Endothelial cell (in vitro differentiated cells): ENCODE data around the gene LRRC34. TPM values are rescaled to one million over a fixed set of nuclear protein-coding genes. Genes with fewer than 3 reads are reported as not detected.

Experiments used
- DNase-seq: peaks from one replicate; pipeline ENCODE4 v3.0.0; 2021; ENCODE audit warnings: low spot score
- H3K27ac Mint-ChIP-seq: one replicate; pipeline ENCODE4 v1.8.0; 2021; ENCODE audit warnings: mixed read lengths, inconsistent platforms; ENCODE audit not compliant: unreplicated experiment
- H3K27me3 Mint-ChIP-seq: one replicate; pipeline ENCODE4 v1.8.0; 2021; ENCODE audit warnings: mild to moderate bottlenecking, moderate library complexity, mixed read lengths, inconsistent platforms; ENCODE audit not compliant: unreplicated experiment
- H3K36me3 Mint-ChIP-seq: one replicate; pipeline ENCODE4 v1.8.0; 2021; ENCODE audit warnings: mild to moderate bottlenecking, low read depth, mixed read lengths, inconsistent platforms; ENCODE audit not compliant: unreplicated experiment
- H3K4me1 Mint-ChIP-seq: one replicate; pipeline ENCODE4 v1.8.0; 2021; ENCODE audit warnings: mild to moderate bottlenecking, mixed read lengths, inconsistent platforms; ENCODE audit not compliant: unreplicated experiment
- H3K4me3 Mint-ChIP-seq: one replicate; pipeline ENCODE4 v1.8.0; 2021; ENCODE audit warnings: mild to moderate bottlenecking, mixed read lengths, inconsistent platforms; ENCODE audit not compliant: unreplicated experiment
- H3K9me3 Mint-ChIP-seq: one replicate; pipeline ENCODE4 v1.8.0; 2021; ENCODE audit warnings: mixed read lengths, inconsistent platforms; ENCODE audit not compliant: unreplicated experiment
- total RNA-seq: library from RNA; stranded (reverse); fragmentation: NEBNext Ultra II Directional; extraction: Animal tissue kit (Norgen Biotek cat#: 25700); gene quantifications from one replicate; pipeline ENCODE4 v1.2.1, GENCODE V29; 2021; ENCODE audit not compliant: unreplicated experiment
- TF ChIP-seq, protein P1 (sequence below): fragments of 200-600 bp; sonication (generic); IDR thresholded peaks from one replicate; pipeline ENCODE4 v1.5.0; 2021; ENCODE audit warnings: antibody characterized with exemption; ENCODE audit not compliant: unreplicated experiment

Gene LRRC34
- total RNA-seq, 1 donor from 2014 or later, result 5.6 TPM

DNA sequence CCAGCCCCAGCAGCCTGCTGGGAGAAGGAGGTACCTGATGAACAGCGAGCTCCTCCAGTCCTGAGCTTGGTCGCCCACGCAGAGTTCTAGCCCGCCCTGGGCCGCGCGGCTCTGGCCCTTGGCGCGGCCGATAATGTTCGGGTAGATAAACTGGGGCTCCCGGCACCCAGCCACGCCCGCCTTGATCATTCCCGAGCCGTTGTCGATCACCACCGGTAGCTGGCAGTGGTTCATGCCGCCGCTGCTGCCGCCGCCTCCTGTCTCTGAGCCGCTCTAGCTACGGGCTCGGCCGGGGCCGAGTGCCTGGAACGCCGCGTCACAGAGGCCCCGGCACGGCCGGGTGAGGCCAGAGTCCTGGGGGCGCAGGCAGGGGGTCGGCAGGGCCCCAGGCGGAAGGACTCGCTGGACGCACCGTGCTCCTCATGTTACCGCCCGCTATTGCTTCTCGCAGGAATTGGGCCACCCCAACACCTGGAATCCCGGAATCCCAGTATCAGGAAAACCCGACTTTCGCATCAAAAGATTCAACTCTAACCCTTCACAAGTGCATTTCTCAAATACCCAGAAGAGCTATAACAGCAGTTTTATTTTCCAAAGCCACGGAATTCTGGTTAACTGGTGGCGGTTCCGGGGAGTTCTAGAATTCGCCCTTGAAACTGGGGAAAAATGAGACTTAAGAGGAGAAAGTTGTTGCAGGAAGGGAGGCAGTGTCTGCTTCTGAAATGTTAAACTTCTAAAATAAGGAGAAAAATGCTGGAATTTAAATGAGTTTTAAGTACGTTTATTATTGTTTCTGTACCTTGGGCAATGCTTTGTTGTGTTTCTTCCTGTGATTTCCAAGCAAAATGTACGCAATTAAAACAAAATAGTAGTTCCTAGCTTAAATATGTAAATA, 43.2 kb downstream of the LRRC34 start, which contains the start of gene ACTRT3:
TSS of gene ACTRT3 (minus strand) at position 275 of the 895 bp plus-strand sequence. CDS start at position 234, 41 bp downstream.
- Mint-ChIP-seq H3K27ac (peak within 1 kb of the TSS; percentile 88), H3K4me1 (peaks cover 18% of the 10 kb centered on the region), H3K36me3 (peaks cover 19% of the 10 kb centered on the region)

DNA sequence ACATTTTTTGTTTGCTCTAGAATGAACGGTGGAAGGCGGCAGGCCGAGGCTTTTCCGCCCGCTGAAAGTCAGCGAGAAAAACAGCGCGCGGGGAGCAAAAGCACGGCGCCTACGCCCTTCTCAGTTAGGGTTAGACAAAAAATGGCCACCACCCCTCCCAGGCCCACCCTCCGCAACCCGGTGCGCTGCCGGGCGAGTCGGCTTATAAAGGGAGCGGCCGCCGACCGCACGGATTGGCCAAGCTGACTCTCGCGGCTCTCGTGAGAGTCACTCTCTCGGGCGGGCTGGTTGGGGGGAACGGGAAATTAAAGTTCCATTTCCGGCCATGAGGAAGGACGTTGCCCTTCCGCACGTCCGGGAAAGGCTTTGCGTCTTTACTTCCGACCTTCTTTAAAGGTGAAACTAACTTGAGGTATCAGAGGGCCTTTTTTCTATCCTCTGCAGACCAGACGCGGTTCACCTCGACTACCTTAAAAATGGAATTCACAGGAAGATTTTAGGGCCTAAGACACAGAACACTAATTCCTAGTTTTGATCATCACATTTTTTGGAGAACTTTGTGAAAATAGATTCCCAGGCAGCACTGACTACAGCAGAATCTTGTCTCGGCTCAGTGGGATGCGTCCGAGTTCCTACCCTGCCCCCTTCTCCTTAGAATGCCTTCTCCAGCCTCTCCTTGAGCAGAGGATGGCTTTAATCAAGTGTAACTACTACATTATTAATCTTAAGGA, 47.7 kb downstream of the LRRC34 start, which contains the start of gene TERC:
TSS of gene TERC (minus strand) at position 179 of the 731 bp plus-strand sequence.
- peaks cover 20% of the 10 kb centered on the region for H3K36me3 Mint-ChIP-seq
- H3K4me3 Mint-ChIP-seq, result peak within 1 kb of the TSS; percentile 90
- DNase-seq, result peak; percentile 79
- H3K4me1 Mint-ChIP-seq, result peaks cover 9% of the 10 kb centered on the region
- H3K27ac Mint-ChIP-seq, result peak within 1 kb of the TSS; percentile 91
- TF ChIP-seq, protein P1, sequence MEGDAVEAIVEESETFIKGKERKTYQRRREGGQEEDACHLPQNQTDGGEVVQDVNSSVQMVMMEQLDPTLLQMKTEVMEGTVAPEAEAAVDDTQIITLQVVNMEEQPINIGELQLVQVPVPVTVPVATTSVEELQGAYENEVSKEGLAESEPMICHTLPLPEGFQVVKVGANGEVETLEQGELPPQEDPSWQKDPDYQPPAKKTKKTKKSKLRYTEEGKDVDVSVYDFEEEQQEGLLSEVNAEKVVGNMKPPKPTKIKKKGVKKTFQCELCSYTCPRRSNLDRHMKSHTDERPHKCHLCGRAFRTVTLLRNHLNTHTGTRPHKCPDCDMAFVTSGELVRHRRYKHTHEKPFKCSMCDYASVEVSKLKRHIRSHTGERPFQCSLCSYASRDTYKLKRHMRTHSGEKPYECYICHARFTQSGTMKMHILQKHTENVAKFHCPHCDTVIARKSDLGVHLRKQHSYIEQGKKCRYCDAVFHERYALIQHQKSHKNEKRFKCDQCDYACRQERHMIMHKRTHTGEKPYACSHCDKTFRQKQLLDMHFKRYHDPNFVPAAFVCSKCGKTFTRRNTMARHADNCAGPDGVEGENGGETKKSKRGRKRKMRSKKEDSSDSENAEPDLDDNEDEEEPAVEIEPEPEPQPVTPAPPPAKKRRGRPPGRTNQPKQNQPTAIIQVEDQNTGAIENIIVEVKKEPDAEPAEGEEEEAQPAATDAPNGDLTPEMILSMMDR, result no peak
- H3K9me3 Mint-ChIP-seq, result no peaks in the 10 kb centered on the region
- peaks cover 9% of the 10 kb centered on the region for H3K27me3 Mint-ChIP-seq

More for the DNA sequence above, 43.2 kb downstream of the LRRC34 start, which contains the start of gene ACTRT3:
- Mint-ChIP-seq H3K4me3 (peak within 1 kb of the TSS; percentile 92), H3K9me3 (no peaks in the 10 kb centered on the region), H3K27me3 (peaks cover 21% of the 10 kb centered on the region)
- TF ChIP-seq, protein P1, result no peak
- peak; percentile 77 for DNase-seq

DNA sequence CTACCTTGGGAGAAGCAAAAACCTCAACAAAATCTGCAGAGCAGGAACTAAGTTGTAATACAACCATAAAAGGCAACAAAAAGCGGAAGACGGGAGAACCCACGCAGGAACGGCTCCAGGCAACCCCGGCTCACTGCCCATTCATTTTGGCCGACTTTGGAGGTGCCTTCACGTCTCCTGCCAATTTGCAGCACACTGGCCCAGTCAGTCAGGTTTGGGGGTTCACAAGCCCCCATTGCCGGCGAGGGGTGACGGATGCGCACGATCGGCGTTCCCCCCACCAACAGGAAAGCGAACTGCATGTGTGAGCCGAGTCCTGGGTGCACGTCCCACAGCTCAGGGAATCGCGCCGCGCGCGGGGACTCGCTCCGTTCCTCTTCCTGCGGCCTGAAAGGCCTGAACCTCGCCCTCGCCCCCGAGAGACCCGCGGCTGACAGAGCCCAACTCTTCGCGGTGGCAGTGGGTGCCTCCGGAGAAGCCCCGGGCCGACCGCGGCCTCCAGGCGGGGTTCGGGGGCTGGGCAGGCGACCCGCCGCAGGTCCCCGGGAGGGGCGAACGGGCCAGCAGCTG, 48.3 kb downstream of the LRRC34 start:
- H3K27me3 Mint-ChIP-seq, result peaks cover 8% of the 10 kb centered on the region
- TF ChIP-seq, protein P1, result no peak
- peak; percentile 21 for DNase-seq
- peaks cover 20% of the 10 kb centered on the region for H3K36me3 Mint-ChIP-seq
- H3K9me3 Mint-ChIP-seq, result no peaks in the 10 kb centered on the region
- H3K4me1 Mint-ChIP-seq, result peaks cover 5% of the 10 kb centered on the region
- H3K4me3 Mint-ChIP-seq, result peak overlapping the region; percentile 90
- H3K27ac Mint-ChIP-seq, result peak overlapping the region; percentile 90

DNA sequence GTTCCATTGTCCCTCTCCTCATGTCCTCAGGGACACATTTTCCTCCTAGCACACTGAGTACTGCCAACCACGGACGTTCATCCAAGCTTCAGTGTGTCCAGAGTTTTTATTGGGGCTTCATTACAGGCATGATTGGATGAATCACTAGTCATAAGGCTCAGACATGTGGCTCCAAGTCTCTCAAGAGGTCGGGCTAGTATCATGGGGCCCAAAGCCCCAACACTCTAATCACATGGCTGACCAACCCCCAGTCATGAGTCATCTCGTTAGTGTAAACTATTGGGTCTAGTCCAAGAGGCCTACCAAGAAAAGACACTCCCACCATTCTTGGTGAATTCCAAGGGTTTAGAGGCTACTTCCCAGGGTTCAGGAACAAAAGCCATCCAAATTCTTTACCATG, 52.2 kb downstream of the LRRC34 start:
- Mint-ChIP-seq H3K27me3 (peaks cover 6% of the 10 kb centered on the region), H3K9me3 (no peaks in the 10 kb centered on the region), H3K4me3 (no peak overlapping the region), H3K4me1 (peaks cover 5% of the 10 kb centered on the region), H3K27ac (no peak overlapping the region), H3K36me3 (peaks cover 10% of the 10 kb centered on the region)
- no peak for DNase-seq
- TF ChIP-seq, protein P1, result no peak
